Measurements from ENCODE around the gene ROBO2. TPM values are rescaled to one million over a fixed set of nuclear protein-coding genes. Genes with fewer than 3 reads are reported as not detected.

ROBO2 gene
- polyA plus RNA-seq, 3 donors: 89.9 to 100 (median 95.6) TPM

GRCh38 chr3:77227567-77227966, 187.7 kb downstream of the ROBO2 start:
- DNase-seq (ENCODE audit: extremely low read depth in 1 of 11, low read depth in 9 of 11, low spot score in 4 of 11): no peak

GRCh38 chr3:77232557-77232956, 192.7 kb downstream of the ROBO2 start:
- DNase-seq (ENCODE audit: extremely low read depth in 1 of 11, low read depth in 9 of 11, low spot score in 4 of 11): no peak

DNA sequence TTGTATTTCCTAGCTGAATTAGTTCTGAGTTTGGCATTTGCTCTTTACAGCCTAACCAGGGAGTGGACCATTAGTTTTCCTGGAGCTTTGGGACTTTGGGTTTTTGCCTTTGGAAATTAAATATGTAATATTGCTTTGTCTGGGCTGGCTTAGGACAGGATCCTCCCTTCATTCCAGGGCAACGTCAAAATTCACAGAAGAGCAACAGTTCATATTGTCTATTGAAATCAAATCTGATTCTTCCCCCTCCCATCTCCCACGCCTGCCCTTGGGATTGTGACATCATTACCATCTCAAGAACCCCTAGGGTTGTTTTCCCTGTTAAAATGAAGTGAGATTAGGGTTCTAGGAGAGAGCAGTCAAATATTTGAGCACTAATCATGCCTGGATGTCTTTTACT, 194.1 kb downstream of the ROBO2 start:
- DNase-seq (ENCODE audit: extremely low read depth in 1 of 11, low read depth in 9 of 11, low spot score in 4 of 11): no peak

DNA sequence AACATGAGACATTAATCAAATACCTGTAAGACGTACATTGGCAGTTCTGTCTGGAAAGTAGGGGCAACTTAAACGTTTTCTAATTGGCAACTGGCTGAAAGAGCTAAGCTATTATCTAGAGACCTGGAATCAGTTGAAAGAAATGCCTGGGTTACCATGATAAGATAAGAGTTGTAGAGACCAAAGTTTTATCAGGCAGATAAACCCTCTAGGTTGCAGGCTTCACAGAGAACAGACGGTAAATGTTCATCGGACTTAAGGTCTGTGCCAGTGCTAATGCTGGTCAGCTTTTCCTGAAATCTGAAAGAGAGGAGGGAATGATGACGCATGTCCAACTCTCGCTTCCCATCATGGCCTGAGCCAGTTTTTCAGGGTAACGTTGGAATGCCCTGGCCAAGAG, 196.2 kb downstream of the ROBO2 start:
- DNase-seq (ENCODE audit: extremely low read depth in 1 of 11, low read depth in 9 of 11, low spot score in 4 of 11): no peak

DNA sequence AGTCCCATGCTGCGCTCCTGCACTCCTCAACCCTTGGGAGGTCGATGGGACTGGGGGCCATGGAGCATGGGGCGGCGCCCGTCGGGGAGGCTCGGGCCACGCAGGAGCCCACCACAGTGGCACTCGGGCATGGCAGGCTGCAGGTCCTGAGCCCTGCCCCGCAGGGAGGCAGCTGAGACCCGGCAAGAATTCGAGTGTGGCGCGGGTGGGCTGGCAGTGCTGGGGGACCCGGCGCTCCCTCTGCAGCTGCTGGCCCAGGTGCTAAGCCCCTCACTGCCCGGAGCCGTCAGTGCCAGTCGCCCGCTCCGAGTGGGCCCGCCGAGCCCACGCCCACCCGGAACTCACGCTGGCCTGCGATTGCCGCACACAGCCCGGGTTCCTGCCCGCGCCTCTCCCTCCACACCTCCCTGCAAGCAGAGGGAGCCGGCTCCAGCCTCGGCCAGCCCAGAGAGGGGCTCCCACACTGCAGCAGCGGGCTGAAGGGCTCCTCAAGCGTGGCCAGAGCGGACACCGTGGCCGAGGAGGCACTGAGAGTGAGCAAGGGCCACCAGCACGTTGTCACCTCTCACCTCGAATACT, 200.3 kb downstream of the ROBO2 start:
- DNase-seq (ENCODE audit: extremely low read depth in 1 of 11, low read depth in 9 of 11, low spot score in 4 of 11): no peak

- no peak for DNase-seq (ENCODE audit: extremely low read depth in 1 of 11, low read depth in 9 of 11, low spot score in 4 of 11)
These were observed 202.5 kb downstream of the ROBO2 start for GRCh38 chr3:77242371-77242770.

DNA sequence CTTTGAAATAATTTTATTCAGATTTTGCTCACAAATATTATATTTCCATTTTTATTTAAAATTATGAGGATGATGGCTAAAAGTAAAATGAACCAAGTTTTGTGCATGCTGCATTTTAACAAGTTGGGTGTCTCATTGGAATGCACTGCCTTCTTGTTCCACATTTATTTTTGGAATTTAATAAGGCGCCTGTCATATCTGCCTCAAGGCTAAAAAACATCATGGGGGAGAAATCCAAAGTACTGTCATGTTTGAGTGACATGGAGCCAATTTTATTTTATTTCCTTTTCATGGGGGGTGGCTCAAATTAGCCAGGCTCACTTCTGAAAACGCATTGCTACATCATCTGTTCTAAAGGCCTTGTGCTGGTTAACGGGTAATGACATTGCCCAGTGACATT, 205.1 kb downstream of the ROBO2 start:
- no peak for DNase-seq (ENCODE audit: extremely low read depth in 1 of 11, low read depth in 9 of 11, low spot score in 4 of 11)

- no peak for DNase-seq (ENCODE audit: extremely low read depth in 1 of 11, low read depth in 9 of 11, low spot score in 4 of 11)
These were observed 207.2 kb downstream of the ROBO2 start for GRCh38 chr3:77247061-77247460.

GRCh38 chr3:77247817-77248216, 207.9 kb downstream of the ROBO2 start:
- no peak for DNase-seq (ENCODE audit: extremely low read depth in 1 of 11, low read depth in 9 of 11, low spot score in 4 of 11)

DNA sequence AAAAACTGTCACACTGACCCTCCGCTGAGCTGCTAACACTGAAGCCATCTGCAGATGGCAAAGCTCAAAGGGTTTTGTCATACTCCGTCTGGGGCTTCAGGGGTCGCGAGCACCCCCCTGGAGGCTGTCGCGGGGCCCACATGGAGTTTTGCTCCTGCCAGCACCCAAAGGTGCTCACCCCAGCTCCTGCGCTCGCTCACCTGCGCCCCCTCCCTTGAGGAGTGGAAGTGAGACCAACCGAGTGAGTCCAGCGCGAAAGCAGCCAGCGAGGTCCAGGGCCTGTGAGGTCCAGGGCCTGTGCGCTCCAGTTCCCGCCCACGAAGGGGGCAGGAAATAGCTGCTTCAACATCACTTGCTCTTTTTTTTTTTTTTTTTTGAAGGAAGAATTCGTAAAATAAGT, 208.5 kb downstream of the ROBO2 start:
- no peak for DNase-seq (ENCODE audit: extremely low read depth in 1 of 11, low read depth in 9 of 11, low spot score in 4 of 11)

DNA sequence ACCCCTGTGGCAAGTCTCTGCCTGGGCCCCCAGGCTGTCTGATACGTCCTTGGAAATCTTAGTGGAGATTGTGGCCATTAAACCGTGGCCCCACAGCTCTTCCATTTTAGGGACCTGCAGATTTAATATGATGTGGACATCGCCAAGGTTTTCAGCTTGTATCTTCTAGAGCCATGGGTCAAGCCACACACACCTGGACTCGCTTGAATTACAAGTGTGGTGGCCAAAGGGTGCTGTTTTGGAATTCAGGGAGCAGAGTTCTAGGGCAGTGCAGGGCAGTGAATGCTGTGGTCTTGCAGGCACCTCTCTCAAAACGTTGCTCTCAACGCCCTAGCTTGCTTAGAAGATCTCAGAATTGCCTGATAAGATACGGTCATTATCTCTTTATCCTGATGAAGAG, 211.2 kb downstream of the ROBO2 start:
- no peak for DNase-seq (ENCODE audit: extremely low read depth in 1 of 11, low read depth in 9 of 11, low spot score in 4 of 11)

- peak; percentile 29 to 63 (median 42) for DNase-seq (ENCODE audit: extremely low read depth in 1 of 11, low read depth in 9 of 11, low spot score in 4 of 11)
These were observed 215.3 kb downstream of the ROBO2 start for GRCh38 chr3:77254967-77255831.

DNA sequence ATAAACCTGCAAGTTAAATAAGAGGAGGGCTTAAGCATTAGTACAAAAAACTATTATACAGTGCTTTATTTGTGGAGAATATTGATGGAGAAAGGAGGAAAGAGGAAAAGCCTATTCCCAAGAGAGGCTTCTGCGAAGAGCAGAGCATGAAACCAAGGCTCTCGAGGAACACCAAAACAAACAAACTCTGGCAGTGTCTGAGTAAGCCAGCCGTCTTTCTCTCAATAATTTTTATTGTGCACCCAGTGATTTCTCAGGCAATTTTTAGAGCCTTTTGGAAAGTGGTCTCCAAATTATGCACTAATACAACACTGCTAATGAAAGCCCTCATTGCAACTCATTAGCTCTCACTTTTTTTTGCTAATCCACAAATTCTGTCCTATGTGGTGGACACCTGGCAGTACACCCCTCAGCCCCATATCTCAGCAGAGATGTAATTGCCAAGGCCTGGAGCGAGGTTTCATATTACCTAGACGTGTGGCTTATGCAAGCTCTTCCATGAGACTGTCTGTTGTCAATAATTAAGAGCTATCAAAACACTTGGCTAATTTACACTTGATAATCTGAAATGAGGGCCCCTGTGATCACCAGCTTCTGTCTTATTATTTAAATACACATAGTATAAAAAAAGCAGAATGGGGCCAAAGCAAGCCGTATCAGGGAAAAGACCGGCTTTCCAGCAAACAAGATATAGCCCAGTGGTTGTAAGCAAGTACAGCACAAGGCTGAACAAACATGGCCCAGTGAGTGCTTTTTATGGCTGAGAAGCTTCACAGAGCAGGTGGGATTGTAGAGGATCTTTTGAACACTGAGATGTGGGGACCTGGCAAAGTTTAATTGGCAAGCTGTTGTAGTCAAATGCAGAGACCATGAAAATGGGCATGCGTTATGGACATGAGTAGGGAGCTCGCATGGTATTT, 216.9 kb downstream of the ROBO2 start:
- no peak for DNase-seq (ENCODE audit: extremely low read depth in 1 of 11, low read depth in 9 of 11, low spot score in 4 of 11)

DNA sequence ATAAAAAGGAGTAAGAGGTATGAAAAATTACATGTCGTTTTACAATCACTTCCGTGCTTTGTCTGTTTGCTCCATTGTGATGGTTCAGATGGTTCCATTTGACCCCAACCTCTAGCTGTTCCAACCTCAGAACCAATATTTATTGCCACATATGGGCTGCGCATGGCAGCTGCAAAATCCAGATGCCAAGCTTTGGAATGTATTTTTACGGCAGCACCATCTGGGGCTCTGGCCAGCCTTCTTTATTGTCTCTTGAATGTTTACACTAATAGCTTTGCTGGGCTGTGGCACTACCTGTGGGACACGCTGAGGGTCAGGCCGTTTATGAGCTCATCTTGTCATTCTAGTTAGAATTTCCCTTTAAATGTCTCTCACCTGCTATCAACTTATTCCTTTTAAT, 219.8 kb downstream of the ROBO2 start:
- no peak for DNase-seq (ENCODE audit: extremely low read depth in 1 of 11, low read depth in 9 of 11, low spot score in 4 of 11)

GRCh38 chr3:77262361-77262760, 222.5 kb downstream of the ROBO2 start:
- no peak for DNase-seq (ENCODE audit: extremely low read depth in 1 of 11, low read depth in 9 of 11, low spot score in 4 of 11)

DNA sequence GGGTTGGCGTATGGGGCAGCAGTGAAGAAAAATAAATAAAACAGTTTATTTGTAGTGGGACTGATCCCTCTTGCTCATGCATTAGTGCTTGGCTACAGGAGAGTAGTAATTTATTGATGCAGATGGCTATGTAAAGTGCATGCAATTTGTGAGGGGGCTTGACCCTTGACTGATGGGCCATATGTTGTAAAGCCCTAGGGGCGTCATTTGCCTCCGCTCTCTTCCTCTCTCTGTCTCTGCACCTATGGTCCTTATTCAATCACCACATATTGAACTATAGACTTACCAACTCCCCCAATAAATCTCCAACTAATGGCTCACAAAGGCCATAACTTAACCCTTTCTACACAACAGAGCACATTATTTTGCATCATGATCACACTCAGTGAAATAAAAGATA, 227.7 kb downstream of the ROBO2 start:
- DNase-seq (ENCODE audit: extremely low read depth in 1 of 11, low read depth in 9 of 11, low spot score in 4 of 11): no peak

GRCh38 chr3:77271306-77271705, 231.4 kb downstream of the ROBO2 start:
- peak in 1 of 11 donors; percentile 15 for DNase-seq (ENCODE audit: extremely low read depth in 1 of 11, low read depth in 9 of 11, low spot score in 4 of 11)

GRCh38 chr3:77271711-77272110, 231.8 kb downstream of the ROBO2 start:
- DNase-seq (ENCODE audit: extremely low read depth in 1 of 11, low read depth in 9 of 11, low spot score in 4 of 11): no peak

GRCh38 chr3:77279276-77279675, 239.4 kb downstream of the ROBO2 start:
- DNase-seq (ENCODE audit: extremely low read depth in 1 of 11, low read depth in 9 of 11, low spot score in 4 of 11): no peak

- DNase-seq (ENCODE audit: extremely low read depth in 1 of 11, low read depth in 9 of 11, low spot score in 4 of 11): no peak
These were observed 241.8 kb downstream of the ROBO2 start for GRCh38 chr3:77281721-77282120.
